GM23248 (cell line): ENCODE results near the gene SGPP2. TPM values are rescaled to one million over a fixed set of nuclear protein-coding genes. Genes with fewer than 3 reads are reported as not detected.
"Not testable (repeated sequence)": the region's sequence is repeated elsewhere in the genome, so short reads cannot be mapped to it uniquely, and the experiment has no call there.

ENCODE experiments used
- DNase-seq: peaks from one replicate; pipeline ENCODE4 v3.0.0-alpha.2; 2015
- H2AFZ ChIP-seq: fragments of 200-600 bp; sonication (generic); 2 replicates; pipeline ENCODE4 v1.6.1; 2016; ENCODE audit warnings: antibody characterized with exemption
- H3F3A ChIP-seq: fragments of 200-600 bp; sonication (generic); 2 replicates; pipeline ENCODE4 v1.6.1; 2016; ENCODE audit warnings: mild to moderate bottlenecking, antibody characterized with exemption, mixed run types; ENCODE audit not compliant: insufficient read depth
- H3K27ac ChIP-seq: fragments of 200-600 bp; sonication (generic); 2 replicates; pipeline ENCODE4 v1.5.1; 2016; ENCODE audit warnings: mild to moderate bottlenecking
- H3K27me3 ChIP-seq: fragments of 200-600 bp; sonication (generic); replicated peaks from 2 replicates; pipeline ENCODE4 v1.6.1; 2016; ENCODE audit warnings: mild to moderate bottlenecking; ENCODE audit not compliant: insufficient read depth
- H3K36me3 ChIP-seq: fragments of 200-600 bp; sonication (generic); 2 replicates; pipeline ENCODE4 v1.6.1; 2016; ENCODE audit warnings: low read depth, mild to moderate bottlenecking
- H3K4me1 ChIP-seq: fragments of 200-600 bp; sonication (generic); 2 replicates; pipeline ENCODE4 v1.6.1; 2016; ENCODE audit warnings: mild to moderate bottlenecking; ENCODE audit not compliant: insufficient read depth
- H3K4me2 ChIP-seq: fragments of 200-600 bp; sonication (generic); one replicate; pipeline ENCODE4 v1.6.1; 2016; ENCODE audit warnings: mild to moderate bottlenecking; ENCODE audit not compliant: unreplicated experiment
- H3K4me3 ChIP-seq: fragments of 200-600 bp; sonication (generic); 2 replicates; pipeline ENCODE4 v1.5.1; 2016; ENCODE audit warnings: mild to moderate bottlenecking
- H3K79me2 ChIP-seq: fragments of 200-600 bp; sonication (generic); 2 replicates; pipeline ENCODE4 v1.6.1; 2016; ENCODE audit warnings: mild to moderate bottlenecking; ENCODE audit not compliant: insufficient read depth
- H3K9ac ChIP-seq: fragments of 200-600 bp; sonication (generic); 2 replicates; pipeline ENCODE4 v1.6.1; 2016; ENCODE audit warnings: mild to moderate bottlenecking
- H3K9me2 ChIP-seq: fragments of 200-600 bp; sonication (generic); 2 replicates; pipeline ENCODE4 v1.6.1; 2016; ENCODE audit warnings: mixed run types, mild to moderate bottlenecking, moderate library complexity; ENCODE audit not compliant: insufficient read depth
- H3K9me3 ChIP-seq: fragments of 200-600 bp; sonication (generic); one replicate; pipeline ENCODE4 v1.6.1; 2017; ENCODE audit warnings: low read depth
- H4K20me1 ChIP-seq: fragments of 200-600 bp; sonication (generic); 2 replicates; pipeline ENCODE4 v1.6.0; 2016; ENCODE audit not compliant: insufficient read depth
- EZH2 ChIP-seq: fragments of 200-600 bp; sonication (generic); IDR thresholded peaks from 2 replicates; pipeline ENCODE4 v1.6.1; 2018; ENCODE audit warnings: antibody characterized with exemption, mild to moderate bottlenecking; ENCODE audit not compliant: insufficient read depth, poor library complexity, severe bottlenecking
- EZH2phosphoT487 ChIP-seq: fragments of 200-600 bp; sonication (generic); IDR thresholded peaks from 2 replicates; pipeline ENCODE4 v1.6.1; 2018; ENCODE audit warnings: antibody characterized with exemption, moderate library complexity, mild to moderate bottlenecking, low read depth; ENCODE audit not compliant: insufficient read depth
- WGBS, 2 experiments: methylation state at CpG; one replicate each; pipeline ENCODE4 v1.1.6; 2015 to 2017; ENCODE audit warnings: low lambda C conversion rate in 2 of 2, low coverage in 1 of 2; ENCODE audit errors: missing lambda C conversion rate in 2 of 2; 5-methylcytosine and 5-hydroxymethylcytosine counted together
- in situ Hi-C: fragments of 300-500 bp; cut with MboI; formaldehyde crosslinking; loops from 2 replicates; pipeline ENCODE4 v1.15.0; 2020
- polyA plus RNA-seq: library from polyadenylated mRNA; unstranded; fragments of >200 nt; fragmentation: Nextera tagmentation; extraction: Ambion mirVana; gene quantifications from 2 replicates; pipeline ENCODE4 v1.2.1, GENCODE V29; 2016
- total RNA-seq: library from RNA; depleted of rRNA; stranded (reverse); fragments of >200 nt; shearing (Covaris generic); gene quantifications from 2 replicates; pipeline ENCODE4 v1.2.3, GENCODE V29; 2014

SGPP2 gene
- total and polyA plus RNA-seq, 2 experiments from 2014 or later: not detected

GRCh38 chr2:222430681-222431080 lies 6.3 kb downstream of the SGPP2 start:
- Histone ChIP-seq H3K9ac (no peak overlapping the region), H3K4me1 (no peaks in the 10 kb centered on the region), H3K9me3 (no peaks in the 10 kb centered on the region), H2AFZ (no peak overlapping the region), H3K27ac (no peak overlapping the region), H3K4me2 (no peak overlapping the region), H3K79me2 (no peaks in the 10 kb centered on the region), H3F3A (no peaks in the 10 kb centered on the region), H4K20me1 (no peaks in the 10 kb centered on the region), H3K36me3 (no peaks in the 10 kb centered on the region), H3K4me3 (no peak overlapping the region), H3K27me3 (peaks cover 17% of the 10 kb centered on the region), H3K9me2 (no peaks in the 10 kb centered on the region)
- in situ Hi-C loops: no loop called here
- no peak for DNase-seq
- no peak for TF ChIP-seq EZH2phosphoT487
- TF ChIP-seq EZH2: no peak

GRCh38 chr2:222431869-222432268 lies 7.5 kb downstream of the SGPP2 start:
- H3K27ac ChIP-seq: no peak overlapping the region
- in situ Hi-C loops: no loop called here
- H3K36me3 ChIP-seq: no peaks in the 10 kb centered on the region
- H4K20me1 ChIP-seq: no peaks in the 10 kb centered on the region
- no peak overlapping the region for H3K4me2 ChIP-seq
- no peak for DNase-seq
- WGBS, 2 experiments: 37 to 43% methylated on average over 3 of the region's 3 CpGs
- H3K4me1 ChIP-seq: no peaks in the 10 kb centered on the region
- peaks cover 10% of the 10 kb centered on the region for H3K27me3 ChIP-seq
- no peaks in the 10 kb centered on the region for H3K79me2 ChIP-seq
- H3K9me2 ChIP-seq: no peaks in the 10 kb centered on the region
- H3F3A ChIP-seq: no peaks in the 10 kb centered on the region
- no peak overlapping the region for H2AFZ ChIP-seq
- H3K4me3 ChIP-seq: no peak overlapping the region
- no peaks in the 10 kb centered on the region for H3K9me3 ChIP-seq
- TF ChIP-seq EZH2phosphoT487: no peak
- TF ChIP-seq EZH2: no peak
- no peak overlapping the region for H3K9ac ChIP-seq

GRCh38 chr2:222433332-222434173 lies 9.2 kb downstream of the SGPP2 start:
- Histone ChIP-seq H3K9me3 (no peaks in the 10 kb centered on the region), H2AFZ (no peak overlapping the region), H3K79me2 (no peaks in the 10 kb centered on the region), H3F3A (no peaks in the 10 kb centered on the region), H3K4me1 (no peaks in the 10 kb centered on the region), H3K27ac (no peak overlapping the region), H4K20me1 (no peaks in the 10 kb centered on the region), H3K36me3 (no peaks in the 10 kb centered on the region), H3K27me3 (no peaks in the 10 kb centered on the region), H3K9me2 (no peaks in the 10 kb centered on the region), H3K4me3 (no peak overlapping the region), H3K9ac (no peak overlapping the region), H3K4me2 (no peak overlapping the region)
- in situ Hi-C loops: no loop called here
- WGBS, 2 experiments: 26 to 32% methylated on average over 9 of the region's 9 CpGs
- DNase-seq: no peak
- TF ChIP-seq EZH2phosphoT487 (no peak), EZH2 (no peak)

GRCh38 chr2:222434204-222434603 lies 9.9 kb downstream of the SGPP2 start:
- Histone ChIP-seq H4K20me1 (no peaks in the 10 kb centered on the region), H3K36me3 (no peaks in the 10 kb centered on the region), H3K9me2 (no peaks in the 10 kb centered on the region), H3K9me3 (no peaks in the 10 kb centered on the region), H3F3A (no peaks in the 10 kb centered on the region), H3K27me3 (no peaks in the 10 kb centered on the region), H2AFZ (no peak overlapping the region), H3K4me2 (no peak overlapping the region), H3K4me3 (no peak overlapping the region), H3K9ac (no peak overlapping the region), H3K27ac (no peak overlapping the region), H3K79me2 (no peaks in the 10 kb centered on the region), H3K4me1 (no peaks in the 10 kb centered on the region)
- WGBS, 2 experiments: 43 to 51% methylated on average over 4 of the region's 4 CpGs
- TF ChIP-seq EZH2 (no peak), EZH2phosphoT487 (no peak)
- no peak for DNase-seq
- in situ Hi-C loops: no loop called here

- DNase-seq, H3K9me3 ChIP-seq, H3K4me1 ChIP-seq, H3K36me3 ChIP-seq, H3K4me2 ChIP-seq, H3K9ac ChIP-seq, in situ Hi-C loops, H2AFZ ChIP-seq, H3F3A ChIP-seq, H3K27me3 ChIP-seq, H3K79me2 ChIP-seq, H4K20me1 ChIP-seq, H3K27ac ChIP-seq, H3K9me2 ChIP-seq, H3K4me3 ChIP-seq: not testable (repeated sequence)
- WGBS, 2 experiments: 18 to 32% methylated on average over 6 of the region's 6 CpGs
These were observed 11.2 kb downstream of the SGPP2 start for GRCh38 chr2:222435400-222436039.
